Dendritic cell treated with granulocyte-macrophage colony-stimulating factor and Interleukin-4, amounts not matched to agents 40 ng/mL and 50 ng/mL, for 4 days (primary cell): ENCODE results near the gene CNPPD1.

Experiments used
- H3K27ac Mint-ChIP-seq: one replicate; pipeline ENCODE4 v1.8.0; 2022; ENCODE audit warnings: mild to moderate bottlenecking, mixed read lengths
- H3K27me3 Mint-ChIP-seq: one replicate; pipeline ENCODE4 v1.8.0; 2022; ENCODE audit warnings: mild to moderate bottlenecking, mixed read lengths
- H3K36me3 Mint-ChIP-seq: one replicate; pipeline ENCODE4 v1.8.0; 2022; ENCODE audit warnings: low read depth, mixed read lengths
- H3K4me1 Mint-ChIP-seq: one replicate; pipeline ENCODE4 v1.8.0; 2022; ENCODE audit warnings: low read depth, mixed read lengths
- H3K4me3 Mint-ChIP-seq: one replicate; pipeline ENCODE4 v1.8.0; 2022; ENCODE audit warnings: mild to moderate bottlenecking, moderate library complexity, mixed read lengths
- H3K9me3 Mint-ChIP-seq: one replicate; pipeline ENCODE4 v1.8.0; 2022; ENCODE audit warnings: mixed read lengths
- intact Hi-C: fragments of 100-400 bp; cut with micrococcal nuclease; formaldehyde crosslinking; loops from one replicate; pipeline ENCODE4 v1.15.0; 2022

CNPPD1 gene

DNA sequence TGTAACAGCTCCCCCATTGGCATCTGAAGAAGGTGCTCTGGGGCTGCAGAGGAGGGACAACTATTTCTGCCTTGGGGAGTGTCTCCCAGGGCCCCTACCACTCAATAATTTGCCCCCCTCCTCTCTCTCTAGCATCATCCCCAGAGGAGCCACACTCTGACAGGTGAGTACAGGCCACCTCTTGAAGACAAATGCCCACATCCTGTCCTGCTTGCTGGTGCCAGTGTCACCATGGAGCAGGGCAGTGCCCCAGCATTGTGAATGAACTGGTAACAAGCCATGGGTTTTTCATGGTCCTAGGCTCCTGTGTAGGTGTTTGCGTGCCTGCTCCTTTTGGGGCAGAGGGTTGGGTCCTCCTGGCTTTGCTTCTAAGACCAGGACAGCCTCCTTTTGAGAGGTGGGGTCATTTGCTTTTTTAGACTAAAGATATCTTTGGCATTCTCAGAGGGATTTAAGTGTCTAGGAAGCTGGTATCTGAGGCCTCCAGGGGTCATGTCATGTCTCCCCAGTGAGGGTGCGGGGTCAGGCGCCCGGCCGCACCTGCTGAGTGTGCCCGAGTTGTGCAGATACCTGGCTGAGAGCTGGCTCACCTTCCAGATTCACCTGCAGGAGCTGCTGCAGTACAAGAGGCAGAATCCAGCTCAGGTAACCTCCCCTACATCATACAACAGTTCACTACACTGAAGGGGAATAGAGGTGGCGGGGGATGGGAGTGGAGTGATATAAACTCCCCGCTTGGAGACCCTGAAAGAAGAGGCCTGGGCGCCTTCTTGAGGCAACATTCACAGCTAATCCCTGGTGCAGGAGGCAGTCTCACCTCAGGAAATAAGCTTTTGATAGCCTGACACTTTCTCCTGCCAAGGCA, 3.1 kb upstream of the CNPPD1 start:
- H3K36me3 Mint-ChIP-seq = peaks cover 92% of the 10 kb centered on the region
- H3K4me1 Mint-ChIP-seq = peaks cover 73% of the 10 kb centered on the region
- no peaks in the 10 kb centered on the region for H3K9me3 Mint-ChIP-seq
- intact Hi-C loops = loop anchor here (10.0 kb wide), 1 partner anchor 205 kb away; the partner anchor contains the start of gene DNPEP
- peak overlapping the region; percentile 88 for H3K4me3 Mint-ChIP-seq
- no peaks in the 10 kb centered on the region for H3K27me3 Mint-ChIP-seq
- no peak overlapping the region for H3K27ac Mint-ChIP-seq

- peaks cover 92% of the 10 kb centered on the region for H3K36me3 Mint-ChIP-seq
- H3K27me3 Mint-ChIP-seq = no peaks in the 10 kb centered on the region
- peaks cover 85% of the 10 kb centered on the region for H3K4me1 Mint-ChIP-seq
Observed at GRCh38 chr2:219178377-219179175, 1.9 kb upstream of the CNPPD1 start.

DNA sequence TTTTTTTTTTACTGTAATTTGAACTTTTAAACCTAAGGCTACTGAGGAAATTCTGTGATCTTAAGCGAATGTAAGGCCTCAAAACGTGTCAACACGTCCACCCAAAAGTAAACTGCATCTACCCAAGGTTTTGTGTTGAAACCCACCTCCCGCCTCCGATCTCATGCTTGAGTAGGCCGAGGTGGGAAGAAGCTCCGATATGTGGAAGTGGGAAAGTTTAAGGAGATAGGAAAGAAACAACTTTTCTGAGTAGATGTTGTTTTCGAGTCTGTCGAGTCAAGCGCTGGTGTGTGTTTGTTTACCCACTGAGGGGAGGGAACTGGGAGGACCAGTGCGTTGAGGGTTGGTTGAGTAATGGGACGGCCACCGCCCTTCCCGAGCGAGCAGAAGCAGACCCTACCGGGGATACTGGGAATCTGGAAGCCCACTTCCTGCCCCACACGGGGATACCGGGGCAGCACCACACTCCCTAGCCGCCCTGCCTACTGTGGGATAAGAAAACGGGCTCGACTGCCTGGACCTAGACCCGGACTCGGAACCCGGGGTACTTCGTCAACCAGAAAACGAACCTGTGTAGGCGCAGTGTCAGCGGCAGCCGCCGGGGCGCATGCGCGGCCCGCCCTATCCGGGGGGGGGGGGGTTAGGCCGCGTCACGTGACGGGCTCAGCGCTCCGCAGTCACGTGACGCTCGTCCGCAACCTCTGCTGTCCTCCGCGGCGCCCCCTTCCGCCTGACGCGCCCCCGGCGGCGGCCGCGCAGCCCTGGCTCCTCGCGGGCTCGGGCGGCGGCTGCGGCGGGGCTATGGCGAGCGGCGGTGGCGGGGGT, 1.0 kb upstream of the CNPPD1 start, which contains the start of gene RETREG2:
Gene RETREG2, plus strand, starts transcription at position 724 of the 825 bp plus-strand sequence. Its CDS starts 78 bp downstream, at position 802.
- peak within 1 kb of the TSS; percentile 99 for H3K27ac Mint-ChIP-seq
- H3K4me1 Mint-ChIP-seq = peaks cover 84% of the 10 kb centered on the region
- intact Hi-C loops = loop anchor here (1.0 to 10.0 kb wide), 3 partner anchors 29 to 207 kb away; partner anchors contain the start of genes DNAJB2, DNPEP and ZFAND2B
- no peaks in the 10 kb centered on the region for H3K9me3 Mint-ChIP-seq
- no peaks in the 10 kb centered on the region for H3K27me3 Mint-ChIP-seq
- peak within 1 kb of the TSS; percentile 88 for H3K4me3 Mint-ChIP-seq
- H3K36me3 Mint-ChIP-seq = peaks cover 92% of the 10 kb centered on the region

More at GRCh38 chr2:219178377-219179175, 1.9 kb upstream of the CNPPD1 start:
- Mint-ChIP-seq H3K9me3 (no peaks in the 10 kb centered on the region), H3K27ac (peak overlapping the region; percentile 99), H3K4me3 (peak overlapping the region; percentile 88)
- intact Hi-C loops = loop anchor here (10.0 kb wide), 1 partner anchor 206 kb away; the partner anchor contains the start of gene DNPEP

- Mint-ChIP-seq H3K36me3 (peaks cover 92% of the 10 kb centered on the region), H3K9me3 (no peaks in the 10 kb centered on the region), H3K27me3 (no peaks in the 10 kb centered on the region), H3K27ac (peak overlapping the region; percentile 99), H3K4me1 (peaks cover 84% of the 10 kb centered on the region), H3K4me3 (peak overlapping the region; percentile 88)
- intact Hi-C loops = loop anchor here (1.0 to 10.0 kb wide), 2 partner anchors 16 to 209 kb away; partner anchors contain the start of genes DNPEP and NHEJ1
Observed at GRCh38 chr2:219175928-219176817, 552 bp downstream of the CNPPD1 start.

- H3K9me3 Mint-ChIP-seq = no peaks in the 10 kb centered on the region
- no peak overlapping the region for H3K27ac Mint-ChIP-seq
- H3K36me3 Mint-ChIP-seq = peaks cover 89% of the 10 kb centered on the region
- H3K27me3 Mint-ChIP-seq = no peaks in the 10 kb centered on the region
- H3K4me1 Mint-ChIP-seq = peaks cover 80% of the 10 kb centered on the region
- H3K4me3 Mint-ChIP-seq = peak overlapping the region; percentile 88
- intact Hi-C loops = loop anchor here (10.0 kb wide), 1 partner anchor 209 kb away; the partner anchor contains the start of gene DNPEP
Observed at GRCh38 chr2:219175486-219175885, 1.2 kb downstream of the CNPPD1 start.

DNA sequence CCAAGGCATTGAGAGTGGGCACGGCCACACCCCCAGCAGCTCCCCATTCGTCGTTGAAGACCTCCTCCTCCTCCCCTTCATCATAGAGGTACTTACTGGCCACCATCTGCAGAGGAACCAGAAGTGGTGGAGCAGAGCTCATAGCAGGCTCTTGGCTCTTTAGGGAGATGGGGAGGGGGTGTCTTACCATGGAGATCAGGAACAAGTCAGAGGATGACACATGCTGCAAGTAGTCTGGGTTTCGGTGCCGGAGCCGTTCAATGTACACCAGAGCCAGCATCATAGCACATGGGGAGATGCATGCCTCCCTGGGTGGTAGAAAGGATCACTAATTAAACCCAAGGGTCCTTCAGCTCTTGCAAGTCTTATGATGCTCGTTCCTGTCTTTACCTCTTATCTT, 1.9 kb downstream of the CNPPD1 start:
- intact Hi-C loops = loop anchor here (10.0 kb wide), 1 partner anchor 210 kb away; the partner anchor contains the start of gene DNPEP
- H3K9me3 Mint-ChIP-seq = no peaks in the 10 kb centered on the region
- H3K4me1 Mint-ChIP-seq = peaks cover 73% of the 10 kb centered on the region

GRCh38 chr2:219174146-219174545, 2.6 kb downstream of the CNPPD1 start:
- Mint-ChIP-seq H3K4me1 (peaks cover 73% of the 10 kb centered on the region), H3K27ac (peak overlapping the region; percentile 20)

More for the DNA sequence above, 1.9 kb downstream of the CNPPD1 start:
- Mint-ChIP-seq H3K4me3 (no peak overlapping the region), H3K36me3 (peaks cover 82% of the 10 kb centered on the region), H3K27me3 (no peaks in the 10 kb centered on the region), H3K27ac (no peak overlapping the region)

GRCh38 chr2:219173176-219173575, 3.5 kb downstream of the CNPPD1 start:
- H3K4me1 Mint-ChIP-seq = peaks cover 75% of the 10 kb centered on the region
- no peaks in the 10 kb centered on the region for H3K27me3 Mint-ChIP-seq
- H3K9me3 Mint-ChIP-seq = no peaks in the 10 kb centered on the region
- intact Hi-C loops = loop anchor here (10.0 kb wide), 1 partner anchor 212 kb away; the partner anchor contains the start of gene DNPEP
- H3K27ac Mint-ChIP-seq = peak overlapping the region; percentile 76
- H3K4me3 Mint-ChIP-seq = no peak overlapping the region
- peaks cover 66% of the 10 kb centered on the region for H3K36me3 Mint-ChIP-seq

More at GRCh38 chr2:219174146-219174545, 2.6 kb downstream of the CNPPD1 start:
- H3K9me3 Mint-ChIP-seq = no peaks in the 10 kb centered on the region
- intact Hi-C loops = loop anchor here (10.0 kb wide), 1 partner anchor 211 kb away; the partner anchor contains the start of gene DNPEP
- H3K4me3 Mint-ChIP-seq = peak overlapping the region; percentile 24
- H3K36me3 Mint-ChIP-seq = peaks cover 75% of the 10 kb centered on the region
- no peaks in the 10 kb centered on the region for H3K27me3 Mint-ChIP-seq

DNA sequence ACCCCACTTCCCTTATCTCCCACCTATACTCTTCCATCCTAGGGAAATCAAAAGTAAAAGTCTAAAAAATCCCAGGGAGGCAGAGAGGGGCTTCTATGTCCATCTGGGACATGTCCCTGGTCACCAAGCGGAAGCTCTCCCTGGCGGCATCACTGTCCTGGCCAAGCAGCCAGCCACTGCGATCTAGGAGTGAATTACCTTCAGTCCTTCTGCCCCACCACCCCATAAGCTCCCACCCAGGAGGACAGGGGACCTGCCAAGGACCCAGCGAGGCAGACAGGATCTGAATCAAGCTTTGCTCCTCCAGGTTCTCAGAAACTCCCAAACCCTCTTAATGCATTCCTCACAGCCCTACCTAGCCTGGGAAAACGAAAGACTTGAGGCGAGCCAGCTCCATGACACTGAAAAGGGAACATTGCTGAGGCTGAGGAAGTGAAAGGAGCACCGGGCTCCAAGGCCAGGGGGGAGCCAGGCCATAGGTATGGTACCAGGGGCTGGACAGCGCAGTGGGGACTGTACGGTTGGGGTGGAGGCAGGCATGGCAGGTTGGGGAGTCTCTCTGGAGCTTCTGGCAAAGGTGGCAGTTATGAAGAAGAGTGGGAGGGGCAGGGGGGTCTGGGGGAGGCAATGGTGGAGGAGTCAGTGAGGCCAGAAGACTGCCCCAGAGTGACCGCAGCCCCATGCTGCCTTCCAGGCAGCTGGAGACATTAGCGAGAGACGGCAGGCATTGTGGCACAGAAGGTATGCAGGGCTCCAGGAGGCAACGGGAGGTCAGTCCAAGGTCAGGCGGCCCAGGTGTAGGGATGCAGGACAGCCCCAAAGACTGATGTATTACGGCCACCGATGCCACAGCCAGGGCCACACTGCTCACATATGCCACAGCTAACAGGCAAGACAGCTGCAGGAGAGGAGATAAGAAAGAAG, 4.2 kb downstream of the CNPPD1 start:
- H3K4me1 Mint-ChIP-seq = peaks cover 77% of the 10 kb centered on the region
- peaks cover 68% of the 10 kb centered on the region for H3K36me3 Mint-ChIP-seq
- intact Hi-C loops = loop anchor here (10.0 kb wide), 1 partner anchor 212 kb away; the partner anchor contains the start of gene DNPEP
- H3K27me3 Mint-ChIP-seq = no peaks in the 10 kb centered on the region
- peak overlapping the region; percentile 76 for H3K27ac Mint-ChIP-seq
- H3K4me3 Mint-ChIP-seq = peak overlapping the region; percentile 39
- H3K9me3 Mint-ChIP-seq = no peaks in the 10 kb centered on the region

DNA sequence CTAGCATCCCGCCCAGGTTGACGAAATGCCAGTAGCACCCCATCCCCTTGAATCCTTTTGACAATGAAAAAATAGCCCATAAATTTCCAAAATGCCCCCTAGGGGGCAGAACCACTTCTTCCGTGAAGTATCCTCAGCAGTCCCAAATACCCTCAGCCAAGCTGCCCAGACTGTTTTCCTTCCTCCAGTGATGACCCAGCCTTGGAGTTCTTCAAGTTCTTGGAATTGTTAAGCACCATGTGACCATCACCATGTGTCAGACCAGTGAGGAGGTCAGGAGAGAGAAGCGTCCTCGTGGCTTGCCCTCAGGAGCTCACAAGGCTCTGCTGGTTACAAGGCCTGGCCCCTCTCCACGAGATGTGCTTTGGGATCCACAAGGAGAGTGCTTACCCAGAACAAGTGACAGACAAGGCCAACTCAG, 5.5 kb downstream of the CNPPD1 start:
- intact Hi-C loops = loop anchor here (10.0 kb wide), 1 partner anchor 214 kb away; the partner anchor contains the start of gene DNPEP

DNA sequence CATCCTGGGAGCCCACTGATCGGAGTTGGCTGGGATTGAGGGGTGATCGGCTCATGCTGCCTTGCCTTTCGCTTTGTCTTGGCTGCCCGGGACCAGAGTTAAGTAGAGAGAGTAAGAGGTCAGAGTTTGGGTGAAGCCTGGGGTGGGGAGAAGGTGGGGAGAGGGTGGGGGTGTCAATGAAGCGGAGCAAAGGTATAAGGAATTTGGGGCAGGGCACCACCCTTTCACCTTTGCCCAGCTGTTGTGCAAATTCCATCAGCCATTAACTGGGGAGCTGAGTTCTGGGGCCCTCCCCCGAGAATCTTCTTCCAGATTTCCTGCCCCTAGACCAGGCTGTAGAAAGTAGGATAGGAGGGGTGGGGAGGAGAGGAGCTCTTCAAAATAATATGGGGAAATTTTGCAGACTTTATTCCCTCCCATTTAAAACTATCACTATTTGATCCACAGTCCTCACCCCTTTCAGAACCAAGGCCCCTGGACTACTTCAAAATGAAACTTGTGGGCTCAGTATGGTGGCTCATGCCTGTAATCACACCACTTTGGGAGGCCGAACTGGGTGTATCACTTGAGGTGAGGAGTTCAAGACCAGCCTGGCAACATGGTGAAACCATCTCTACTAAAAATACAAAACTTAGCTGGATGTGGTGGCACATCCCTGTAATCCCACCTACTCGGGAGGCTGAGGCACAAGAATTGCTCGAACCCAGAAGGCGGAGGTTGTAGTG, 6.6 kb downstream of the CNPPD1 start, which contains the start of gene SLC23A3:
Gene SLC23A3, minus strand, starts transcription at position 100 of the 725 bp plus-strand sequence. Its CDS starts 45 bp downstream, at position 55.
- H3K27ac Mint-ChIP-seq = no peak within 1 kb of the TSS
- H3K27me3 Mint-ChIP-seq = no peaks in the 10 kb centered on the region

More for the DNA sequence above, 5.5 kb downstream of the CNPPD1 start:
- H3K27me3 Mint-ChIP-seq = no peaks in the 10 kb centered on the region
- H3K4me1 Mint-ChIP-seq = peaks cover 70% of the 10 kb centered on the region
- H3K4me3 Mint-ChIP-seq = no peak overlapping the region
- no peaks in the 10 kb centered on the region for H3K9me3 Mint-ChIP-seq
- H3K36me3 Mint-ChIP-seq = peaks cover 60% of the 10 kb centered on the region
- peak overlapping the region; percentile 76 for H3K27ac Mint-ChIP-seq

More for the DNA sequence above, 6.6 kb downstream of the CNPPD1 start, which contains the start of gene SLC23A3:
- H3K36me3 Mint-ChIP-seq = peaks cover 56% of the 10 kb centered on the region
- intact Hi-C loops = loop anchor here (10.0 kb wide), 1 partner anchor 215 kb away; the partner anchor contains the start of gene DNPEP
- no peaks in the 10 kb centered on the region for H3K9me3 Mint-ChIP-seq
- peaks cover 60% of the 10 kb centered on the region for H3K4me1 Mint-ChIP-seq
- no peak within 1 kb of the TSS for H3K4me3 Mint-ChIP-seq
